Trophoblast cell (in vitro differentiated cells and primary cell): ENCODE results near the gene SLC25A25.
A peak's percentile ranks its signal among the peaks of the same experiment; 100 is the strongest.
"Not testable (repeated sequence)": the region's sequence is repeated elsewhere in the genome, so short reads cannot be mapped to it uniquely, and the experiment has no call there.

Experiments used
- DNase-seq, 2 donors: peaks; one replicate each; pipeline ENCODE4 v3.0.0-alpha.2; 2016
- H2AFZ ChIP-seq: 2 replicates; pipeline ENCODE4 v1.6.1; 2013; ENCODE audit warnings: low read length, moderate library complexity, mild to moderate bottlenecking; ENCODE audit not compliant: insufficient read depth, poor library complexity
- H2AK5ac ChIP-seq: 2 replicates; pipeline ENCODE4 v1.6.1; 2013; ENCODE audit warnings: mild to moderate bottlenecking, low read length
- H2BK120ac ChIP-seq: 2 replicates; pipeline ENCODE4 v1.6.1; 2013; ENCODE audit warnings: low read length, mild to moderate bottlenecking, moderate library complexity; ENCODE audit not compliant: insufficient read depth, poor library complexity
- H2BK12ac ChIP-seq: 2 replicates; pipeline ENCODE4 v1.6.1; 2013; ENCODE audit warnings: mild to moderate bottlenecking, low read length, moderate library complexity
- H2BK5ac ChIP-seq: 2 replicates; pipeline ENCODE4 v1.6.1; 2013; ENCODE audit warnings: low read length, low read depth, moderate library complexity, mild to moderate bottlenecking; ENCODE audit not compliant: poor library complexity
- H3K14ac ChIP-seq: 2 replicates; pipeline ENCODE4 v1.6.1; 2013; ENCODE audit warnings: mild to moderate bottlenecking, low read length
- H3K18ac ChIP-seq: 2 replicates; pipeline ENCODE4 v1.6.1; 2013; ENCODE audit warnings: mild to moderate bottlenecking, low read length
- H3K23ac ChIP-seq: 2 replicates; pipeline ENCODE4 v1.6.1; 2013; ENCODE audit warnings: low read length
- H3K27ac ChIP-seq: 2 replicates; pipeline ENCODE4 v1.5.1; 2013; ENCODE audit warnings: low read depth, mild to moderate bottlenecking, inconsistent platforms, low read length, moderate library complexity
- H3K27me3 ChIP-seq: 2 replicates; pipeline ENCODE4 v1.6.1; 2013; ENCODE audit warnings: inconsistent platforms, mild to moderate bottlenecking, low read length, moderate library complexity; ENCODE audit not compliant: insufficient read depth
- H3K36me3 ChIP-seq, 2 experiments: 1 replicate in 1 of 2; 2 replicates in 1 of 2; pipeline ENCODE4 v1.6.1; 2013; ENCODE audit warnings: low read length in 2 of 2, mild to moderate bottlenecking in 2 of 2, moderate library complexity in 1 of 2; ENCODE audit not compliant: insufficient read depth in 2 of 2, control insufficient read depth in 1 of 2
- H3K4ac ChIP-seq: 2 replicates; pipeline ENCODE4 v1.6.1; 2013; ENCODE audit warnings: low read depth, mild to moderate bottlenecking, low read length, moderate library complexity
- H3K4me1 ChIP-seq, 2 experiments: 1 replicate in 1 of 2; 2 replicates in 1 of 2; pipeline ENCODE4 v1.6.1; 2013; ENCODE audit warnings: low read length in 2 of 2, mild to moderate bottlenecking in 2 of 2, moderate library complexity in 1 of 2; ENCODE audit not compliant: insufficient read depth in 2 of 2, control insufficient read depth in 1 of 2
- H3K4me2 ChIP-seq: 2 replicates; pipeline ENCODE4 v1.6.1; 2013; ENCODE audit warnings: inconsistent platforms, mild to moderate bottlenecking, low read length, moderate library complexity
- H3K4me3 ChIP-seq: 2 replicates; pipeline ENCODE4 v1.5.1; 2013; ENCODE audit warnings: mild to moderate bottlenecking, low read depth, low read length, inconsistent platforms
- H3K79me1 ChIP-seq: one replicate; pipeline ENCODE4 v1.6.1; 2013; ENCODE audit warnings: low read length
- H3K79me2 ChIP-seq: 2 replicates; pipeline ENCODE4 v1.6.1; 2013; ENCODE audit warnings: low read length, mild to moderate bottlenecking; ENCODE audit not compliant: control insufficient read depth, insufficient read depth, poor library complexity
- H3K9ac ChIP-seq: 2 replicates; pipeline ENCODE4 v1.6.1; 2013; ENCODE audit warnings: mild to moderate bottlenecking, low read length
- H3K9me3 ChIP-seq: 2 replicates; pipeline ENCODE4 v1.6.1; 2013; ENCODE audit warnings: low read depth, mild to moderate bottlenecking, control low read depth, inconsistent platforms, low read length; ENCODE audit not compliant: insufficient read depth
- H4K12ac ChIP-seq: 2 replicates; pipeline ENCODE4 v1.6.1; 2013; ENCODE audit warnings: low read depth, mild to moderate bottlenecking, low read length, moderate library complexity
- H4K8ac ChIP-seq: 2 replicates; pipeline ENCODE4 v1.6.1; 2013; ENCODE audit warnings: low read depth, mild to moderate bottlenecking, low read length, moderate library complexity
- H4K91ac ChIP-seq: one replicate; pipeline ENCODE4 v1.6.1; 2013; ENCODE audit warnings: low read depth, mild to moderate bottlenecking, low read length, moderate library complexity
- WGBS: extraction: QIAGEN DNeasy Blood & Tissue Kit; methylation state at CpG from one replicate; pipeline ENCODE4 v1.1.7; 2013; ENCODE audit warnings: missing lambda C conversion rate; ENCODE audit not compliant: insufficient read length, insufficient coverage; ENCODE audit errors: extremely low coverage; 5-methylcytosine and 5-hydroxymethylcytosine counted together

Gene SLC25A25

GRCh38 chr9:128107468-128108268 is 39.6 kb downstream of the SLC25A25 start:
- H3K4ac ChIP-seq = no peak overlapping the region
- no peak overlapping the region for H2AFZ ChIP-seq
- H3K23ac ChIP-seq = no peak overlapping the region
- H3K4me1 ChIP-seq = peaks cover 2 to 4% of the 10 kb centered on the region in 2 experiments
- no peak overlapping the region for H4K12ac ChIP-seq
- no peaks in the 10 kb centered on the region for H3K79me2 ChIP-seq
- H3K79me1 ChIP-seq = no peaks in the 10 kb centered on the region
- H3K9ac ChIP-seq = no peak overlapping the region
- no peak overlapping the region for H4K8ac ChIP-seq
- no peak overlapping the region for H3K14ac ChIP-seq
- H3K18ac ChIP-seq = no peak overlapping the region
- no peak overlapping the region for H2BK12ac ChIP-seq
- no peak overlapping the region for H3K4me2 ChIP-seq
- H4K91ac ChIP-seq = no peak overlapping the region
- no peak overlapping the region for H2BK120ac ChIP-seq
- H2BK5ac ChIP-seq = no peak overlapping the region
- DNase-seq = no peak
- no peak overlapping the region for H3K4me3 ChIP-seq
- H3K27ac ChIP-seq = peak overlapping the region; percentile 0
- no peaks in the 10 kb centered on the region for H3K9me3 ChIP-seq
- no peaks in the 10 kb centered on the region for H3K27me3 ChIP-seq
- no peak overlapping the region for H2AK5ac ChIP-seq
- WGBS = no CpG with 5 or more reads among the region's 18 CpGs
- peaks cover 50 to 55% of the 10 kb centered on the region in 2 experiments for H3K36me3 ChIP-seq

DNA sequence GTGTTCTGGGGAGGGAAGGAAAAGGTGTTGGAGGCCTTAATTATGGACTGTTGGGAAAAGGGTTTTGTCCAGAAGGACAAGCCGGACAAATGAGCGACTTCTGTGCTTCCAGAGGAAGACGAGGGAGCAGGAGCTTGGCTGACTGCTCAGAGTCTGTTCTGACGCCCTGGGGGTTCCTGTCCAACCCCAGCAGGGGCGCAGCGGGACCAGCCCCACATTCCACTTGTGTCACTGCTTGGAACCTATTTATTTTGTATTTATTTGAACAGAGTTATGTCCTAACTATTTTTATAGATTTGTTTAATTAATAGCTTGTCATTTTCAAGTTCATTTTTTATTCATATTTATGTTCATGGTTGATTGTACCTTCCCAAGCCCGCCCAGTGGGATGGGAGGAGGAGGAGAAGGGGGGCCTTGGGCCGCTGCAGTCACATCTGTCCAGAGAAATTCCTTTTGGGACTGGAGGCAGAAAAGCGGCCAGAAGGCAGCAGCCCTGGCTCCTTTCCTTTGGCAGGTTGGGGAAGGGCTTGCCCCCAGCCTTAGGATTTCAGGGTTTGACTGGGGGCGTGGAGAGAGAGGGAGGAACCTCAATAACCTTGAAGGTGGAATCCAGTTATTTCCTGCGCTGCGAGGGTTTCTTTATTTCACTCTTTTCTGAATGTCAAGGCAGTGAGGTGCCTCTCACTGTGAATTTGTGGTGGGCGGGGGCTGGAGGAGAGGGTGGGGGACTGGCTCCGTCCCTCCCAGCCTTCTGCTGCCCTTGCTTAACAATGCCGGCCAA is 40.4 kb downstream of the SLC25A25 start:
- Histone ChIP-seq H3K4me2 (no peak overlapping the region), H2BK12ac (no peak overlapping the region), H2BK5ac (no peak overlapping the region), H2AFZ (no peak overlapping the region), H2BK120ac (no peak overlapping the region), H3K23ac (no peak overlapping the region), H3K27me3 (no peaks in the 10 kb centered on the region), H3K79me2 (no peaks in the 10 kb centered on the region), H3K9ac (no peak overlapping the region), H3K4me1 (peaks cover 0 to 4% of the 10 kb centered on the region in 2 experiments), H3K27ac (peak overlapping the region; percentile 0), H4K91ac (no peak overlapping the region), H4K8ac (no peak overlapping the region), H3K14ac (no peak overlapping the region), H3K9me3 (no peaks in the 10 kb centered on the region), H3K18ac (no peak overlapping the region), H3K4me3 (no peak overlapping the region), H4K12ac (no peak overlapping the region), H3K79me1 (no peaks in the 10 kb centered on the region), H3K4ac (no peak overlapping the region), H2AK5ac (no peak overlapping the region), H3K36me3 (peaks cover 44 to 50% of the 10 kb centered on the region in 2 experiments)
- no CpG with 5 or more reads among the region's 15 CpGs for WGBS
- DNase-seq = no peak

DNA sequence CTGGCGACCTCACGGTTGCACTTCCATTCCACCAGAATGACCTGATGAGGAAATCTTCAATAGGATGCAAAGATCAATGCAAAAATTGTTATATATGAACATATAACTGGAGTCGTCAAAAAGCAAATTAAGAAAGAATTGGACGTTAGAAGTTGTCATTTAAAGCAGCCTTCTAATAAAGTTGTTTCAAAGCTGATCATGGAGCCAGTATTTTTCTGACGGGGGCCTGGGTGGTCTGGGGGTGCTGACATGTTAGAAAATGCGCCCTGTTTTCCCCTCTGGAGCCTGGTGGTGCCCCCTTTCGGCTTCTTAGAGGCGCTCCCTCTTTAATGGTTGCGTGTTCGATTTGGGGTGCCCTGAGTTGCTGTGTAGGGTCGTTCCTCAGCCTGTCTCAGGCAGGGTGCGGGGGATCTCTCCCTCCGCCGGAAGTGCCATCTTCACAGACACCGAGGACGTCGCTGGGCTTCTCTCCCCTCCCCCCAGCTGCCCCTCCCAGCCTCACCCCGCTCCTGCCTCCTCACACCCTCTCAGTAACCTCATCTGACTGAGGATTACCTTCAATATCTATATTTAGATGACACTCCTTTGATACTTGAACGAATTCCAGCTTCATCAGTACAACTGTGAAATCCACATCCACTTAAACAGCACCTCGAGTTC is 41.1 kb downstream of the SLC25A25 start:
- Histone ChIP-seq H3K4me3 (no peak overlapping the region), H4K12ac (no peak overlapping the region), H4K8ac (no peak overlapping the region), H3K79me2 (no peaks in the 10 kb centered on the region), H2BK12ac (no peak overlapping the region), H3K18ac (no peak overlapping the region), H3K23ac (no peak overlapping the region), H2AFZ (no peak overlapping the region), H3K4ac (no peak overlapping the region), H3K14ac (no peak overlapping the region), H2AK5ac (no peak overlapping the region), H3K36me3 (peaks cover 43 to 44% of the 10 kb centered on the region in 2 experiments), H2BK5ac (no peak overlapping the region), H3K27ac (no peak overlapping the region), H3K27me3 (no peaks in the 10 kb centered on the region), H3K79me1 (no peaks in the 10 kb centered on the region), H2BK120ac (no peak overlapping the region), H3K4me1 (peaks cover 0 to 4% of the 10 kb centered on the region in 2 experiments), H4K91ac (no peak overlapping the region), H3K4me2 (no peak overlapping the region), H3K9me3 (peaks cover 2% of the 10 kb centered on the region), H3K9ac (no peak overlapping the region)
- DNase-seq = no peak
- WGBS = no CpG with 5 or more reads among the region's 20 CpGs

DNA sequence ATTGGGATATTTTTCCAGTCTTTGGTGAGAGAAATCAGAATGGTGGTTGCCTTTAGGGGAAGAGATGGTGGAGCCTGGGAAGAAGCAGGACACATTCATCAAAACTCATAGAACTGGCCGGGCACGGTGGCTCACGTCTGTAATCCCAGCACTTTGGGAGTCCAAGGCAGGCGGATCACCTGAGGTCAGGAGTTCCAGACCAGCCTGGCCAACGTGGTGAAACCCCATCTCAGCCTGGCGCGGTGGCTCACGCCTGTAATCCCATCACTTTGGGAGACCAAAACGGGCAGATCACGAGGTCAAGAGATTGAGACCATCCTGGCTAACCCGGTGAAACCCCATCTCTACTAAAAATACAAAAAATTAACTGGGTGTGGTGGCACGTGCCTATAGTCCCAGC is 43.7 kb downstream of the SLC25A25 start:
- H3K14ac ChIP-seq, H3K4ac ChIP-seq, H2BK5ac ChIP-seq, H3K18ac ChIP-seq, H4K12ac ChIP-seq, H3K79me1 ChIP-seq, H4K8ac ChIP-seq, DNase-seq, H3K4me2 ChIP-seq, H3K79me2 ChIP-seq, H3K23ac ChIP-seq, H2AFZ ChIP-seq, H3K9ac ChIP-seq, H3K9me3 ChIP-seq, H2BK120ac ChIP-seq, H3K4me1 ChIP-seq, H4K91ac ChIP-seq, H3K27ac ChIP-seq, H2AK5ac ChIP-seq, H2BK12ac ChIP-seq, H3K4me3 ChIP-seq, H3K27me3 ChIP-seq: not testable (repeated sequence)
- WGBS = no CpG with 5 or more reads among the region's 12 CpGs
- H3K36me3 ChIP-seq = peaks cover 29 to 34% of the 10 kb centered on the region in 2 experiments
